HG03342 (cell line): ENCODE data around the gene PLCB2.

ENCODE experiments used
- ATAC-seq: cut with Tn5 transposase; IDR thresholded peaks from one replicate; pipeline ENCODE4 v1.9.1; 2021; ENCODE audit warnings: mild to moderate bottlenecking, moderate library complexity; ENCODE audit not compliant: unreplicated experiment

PLCB2 gene

GRCh38 chr15:40286794-40287193 is 20.9 kb downstream of the PLCB2 start:
- no peak for ATAC-seq

GRCh38 chr15:40286061-40286532 is 21.6 kb downstream of the PLCB2 start:
- ATAC-seq: no peak

GRCh38 chr15:40285554-40286011 is 22.2 kb downstream of the PLCB2 start:
- no peak for ATAC-seq

- no peak for ATAC-seq
Observed at GRCh38 chr15:40285151-40285550, 22.6 kb downstream of the PLCB2 start.

- ATAC-seq: no peak
Observed at GRCh38 chr15:40283615-40284300, 24.0 kb downstream of the PLCB2 start.

GRCh38 chr15:40282869-40283614 is 24.7 kb downstream of the PLCB2 start, which contains the start of gene ANKRD63:
Gene ANKRD63 (minus strand): TSS chr15:40283064. CDS start chr15:40282586, 478 bp downstream.
- no peak for ATAC-seq

GRCh38 chr15:40282147-40282868 is 25.4 kb downstream of the PLCB2 start:
- no peak for ATAC-seq

GRCh38 chr15:40281801-40282146 is 26.0 kb downstream of the PLCB2 start:
- ATAC-seq: no peak

- ATAC-seq: no peak
Observed at GRCh38 chr15:40281057-40281800, 26.5 kb downstream of the PLCB2 start.

GRCh38 chr15:40280260-40281056 is 27.3 kb downstream of the PLCB2 start:
- ATAC-seq: no peak

- no peak for ATAC-seq
Observed at GRCh38 chr15:40279437-40280141, 28.1 kb downstream of the PLCB2 start.

GRCh38 chr15:40278026-40278425 is 29.7 kb downstream of the PLCB2 start:
- ATAC-seq: no peak

- ATAC-seq: no peak
Observed at GRCh38 chr15:40277471-40277870, 30.3 kb downstream of the PLCB2 start.

- no peak for ATAC-seq
Observed at GRCh38 chr15:40276927-40277326, 30.8 kb downstream of the PLCB2 start.

- no peak for ATAC-seq
Observed at GRCh38 chr15:40275954-40276353, 31.8 kb downstream of the PLCB2 start.

- no peak for ATAC-seq
Observed at GRCh38 chr15:40275523-40275922, 32.2 kb downstream of the PLCB2 start.

- no peak for ATAC-seq
Observed at GRCh38 chr15:40274350-40275274, 33.1 kb downstream of the PLCB2 start.

- ATAC-seq: no peak
Observed at GRCh38 chr15:40273428-40273827, 34.3 kb downstream of the PLCB2 start.
